Measurements from ENCODE around the gene SMIM5. TPM values are rescaled to one million over a fixed set of nuclear protein-coding genes. Genes with fewer than 3 reads are reported as not detected.

SMIM5 gene
- total and polyA plus RNA-seq, 2 of the 13 experiments (the other 11 are each of a cell fraction or from before 2014, with no cell fraction given), result not detected

GRCh38 chr17:75589012-75589918 is 44.0 kb upstream of the SMIM5 start (continued):
- TF ChIP-seq ZNF530 (CRISPR knock-in tag; IDR thresholded peaks at IDR 0.05; ENCODE audit: low read depth), result no peak
- no peak for TF ChIP-seq GMEB1 (CRISPR knock-in tag; IDR thresholded peaks at IDR 0.05; ENCODE audit: borderline replicate concordance)
- no peak for TF ChIP-seq CAMTA2 (CRISPR knock-in tag; IDR thresholded peaks at IDR 0.05; ENCODE audit: borderline replicate concordance)
- no peak for TF ChIP-seq ELF3 (CRISPR knock-in tag; IDR thresholded peaks at IDR 0.05)
- TF ChIP-seq ZNF562 (CRISPR knock-in tag; IDR thresholded peaks at IDR 0.05; ENCODE audit: borderline replicate concordance), result no peak
- no peak for TF ChIP-seq ZNF614 (CRISPR knock-in tag; IDR thresholded peaks at IDR 0.05; ENCODE audit: borderline replicate concordance)
- TF ChIP-seq TP53 (CRISPR knock-in tag; conservative IDR thresholded peaks at IDR 0.05), result no peak
- no peak for TF ChIP-seq SP140L (CRISPR knock-in tag; IDR thresholded peaks at IDR 0.05; ENCODE audit: borderline replicate concordance)
- TF ChIP-seq NCOA5 (CRISPR knock-in tag; IDR thresholded peaks at IDR 0.05), result no peak
- TF ChIP-seq SYNCRIP (IDR thresholded peaks at IDR 0.05; ENCODE audit: insufficient read depth, low read depth, low read length), result no peak
- no peak for TF ChIP-seq ATF6 (CRISPR knock-in tag; conservative IDR thresholded peaks at IDR 0.05)
- peak; percentile 60 for TF ChIP-seq MAZ (IDR thresholded peaks at IDR 0.05; ENCODE audit: borderline replicate concordance, low read depth, low read length)
- peak; percentile 86; the same call in 1 of the 2 replicates for TF ChIP-seq MAZ (CRISPR knock-in tag; IDR thresholded peaks at IDR 0.05; ENCODE audit: low read depth)
- TF ChIP-seq ZNF720 (CRISPR knock-in tag; IDR thresholded peaks at IDR 0.05), result no peak
- TF ChIP-seq ZNF180 (CRISPR knock-in tag; IDR thresholded peaks at IDR 0.05; ENCODE audit: borderline replicate concordance, low read depth), result no peak
- 0 out of 2 replicates have a peak, but pooled peaks have one; percentile 69 for TF ChIP-seq PCBP1 (IDR thresholded peaks at IDR 0.05; ENCODE audit: borderline replicate concordance, low read depth, low read length)
- no peak for TF ChIP-seq TERF1 (CRISPR knock-in tag; IDR thresholded peaks at IDR 0.05)
- no peak for TF ChIP-seq CHD4 (IDR thresholded peaks at IDR 0.05; ENCODE audit: borderline replicate concordance, low read length)
- TF ChIP-seq NFE2L1 (CRISPR knock-in tag; IDR thresholded peaks at IDR 0.05; ENCODE audit: borderline replicate concordance), result no peak
- TF ChIP-seq RAD21 (CRISPR knock-in tag; IDR thresholded peaks at IDR 0.05), result peak; percentile 81
- TF ChIP-seq FUBP1 (CRISPR knock-in tag; IDR thresholded peaks at IDR 0.05; ENCODE audit: borderline replicate concordance), result no peak
- no peak for TF ChIP-seq CC2D1A (CRISPR knock-in tag; IDR thresholded peaks at IDR 0.05)
- no peak for TF ChIP-seq AKAP8 (CRISPR knock-in tag; IDR thresholded peaks at IDR 0.05)

Data from HepG2 (cell line).